Measurements from ENCODE around the gene IQSEC1. TPM values are rescaled to one million over a fixed set of nuclear protein-coding genes. Genes with fewer than 3 reads are reported as not detected.

IQSEC1 gene
- total RNA-seq, 1 donor from 2014 or later, result 29.5 TPM

- no peak overlapping the region for H2AFZ ChIP-seq (ENCODE audit: low read depth, low read length)
- Mint-ChIP-seq H3K4me3 (ENCODE audit: unreplicated experiment) (no peak overlapping the region), H3K27me3 (ENCODE audit: low read depth, unreplicated experiment) (peaks cover 3% of the 10 kb centered on the region), H3K36me3 (ENCODE audit: low read depth, unreplicated experiment) (no peaks in the 10 kb centered on the region), H3K4me1 (ENCODE audit: low read depth, unreplicated experiment) (peaks cover 20% of the 10 kb centered on the region), H3K27ac (ENCODE audit: unreplicated experiment) (no peak overlapping the region), H3K9me3 (ENCODE audit: unreplicated experiment) (no peaks in the 10 kb centered on the region)
- no peaks in the 10 kb centered on the region for H3K27me3 ChIP-seq (ENCODE audit: insufficient read depth, low read length)
- DNase-seq (ENCODE audit: low read depth), result peak; percentile 75
- H3K4me3 ChIP-seq (ENCODE audit: insufficient read depth, low read depth, low read length), result no peak overlapping the region
- no peaks in the 10 kb centered on the region for H3K9me3 ChIP-seq (ENCODE audit: insufficient read depth, low read depth, low read length)
- FAIRE-seq, result no peak
- no peaks in the 10 kb centered on the region for H3K36me3 ChIP-seq (ENCODE audit: insufficient read depth, low read length)
- peaks cover 9% of the 10 kb centered on the region for H3K4me1 ChIP-seq (ENCODE audit: insufficient read depth, low read length)
- H3K79me2 ChIP-seq (ENCODE audit: insufficient read depth, low read length), result no peaks in the 10 kb centered on the region
- no peak overlapping the region for H3K9ac ChIP-seq (ENCODE audit: low read length)
- H4K20me1 ChIP-seq (ENCODE audit: insufficient read depth, low read length), result peaks cover 9% of the 10 kb centered on the region
- H3K4me2 ChIP-seq (ENCODE audit: low read length), result peak overlapping the region; percentile 17
- TF ChIP-seq CTCF (IDR thresholded peaks at IDR 0.05; ENCODE audit: insufficient read depth, low read depth, low read length) (no peak), EZH2 (IDR thresholded peaks at IDR 0.05; ENCODE audit: insufficient read depth, low read length) (no peak)
- H3K27ac ChIP-seq (ENCODE audit: low read depth, low read length), result no peak overlapping the region
Measured at GRCh38 chr3:13002398-13003124, 70.7 kb downstream of the IQSEC1 start.

DNA sequence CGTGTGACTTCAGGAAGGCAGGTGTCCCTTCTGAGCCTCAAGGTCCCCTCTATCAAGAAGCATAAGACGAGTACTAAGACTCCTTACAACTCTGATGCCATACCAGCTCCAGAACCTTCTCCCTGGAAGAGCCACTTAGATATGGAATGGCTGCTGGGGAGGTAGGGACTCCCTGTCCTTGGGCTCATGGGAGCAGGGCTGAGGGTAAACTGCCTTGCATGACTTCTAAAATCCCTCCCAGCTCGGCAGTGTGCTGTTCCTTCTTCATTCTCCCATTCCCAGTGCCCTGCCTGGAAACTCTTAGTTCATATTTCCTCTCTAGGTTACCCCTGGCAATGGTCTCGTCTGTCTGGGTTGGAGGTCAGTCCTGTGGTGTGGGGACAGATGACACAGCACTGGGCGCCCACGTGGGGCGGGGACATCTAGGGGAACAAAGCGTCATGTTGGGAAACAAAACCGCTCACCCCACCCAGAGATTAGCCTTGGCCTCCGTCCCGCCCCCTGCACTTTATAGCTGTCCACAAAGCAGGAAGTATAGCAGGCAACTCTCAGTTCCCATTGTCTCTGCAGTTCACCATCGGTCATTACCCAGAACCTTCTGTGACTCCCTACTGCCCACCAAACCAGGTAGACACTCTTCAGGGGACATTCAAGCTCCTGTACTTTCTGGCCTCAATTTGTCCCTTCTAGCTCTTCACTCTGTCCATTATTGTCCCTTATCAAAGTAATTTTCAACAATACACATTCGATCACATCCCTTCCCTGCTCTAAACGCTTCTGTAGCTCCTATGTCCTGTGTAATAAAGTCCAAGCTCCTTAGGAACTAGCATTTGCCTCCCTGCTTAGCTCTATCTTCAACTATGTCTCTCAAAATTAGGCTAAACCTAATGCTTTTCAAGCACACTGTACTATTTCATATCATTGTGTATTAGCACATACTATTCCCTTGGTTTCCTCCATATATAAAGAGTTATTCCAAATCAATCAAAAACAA lies 73.8 kb downstream of the IQSEC1 start:
- H4K20me1 ChIP-seq (ENCODE audit: insufficient read depth, low read length), result peaks cover 3% of the 10 kb centered on the region

More for the DNA sequence above, 73.8 kb downstream of the IQSEC1 start:
- Mint-ChIP-seq H3K27ac (ENCODE audit: unreplicated experiment) (no peak overlapping the region), H3K27me3 (ENCODE audit: low read depth, unreplicated experiment) (peaks cover 5% of the 10 kb centered on the region), H3K4me3 (ENCODE audit: unreplicated experiment) (no peak overlapping the region), H3K9me3 (ENCODE audit: unreplicated experiment) (no peaks in the 10 kb centered on the region), H3K4me1 (ENCODE audit: low read depth, unreplicated experiment) (peaks cover 12% of the 10 kb centered on the region), H3K36me3 (ENCODE audit: low read depth, unreplicated experiment) (no peaks in the 10 kb centered on the region)
- Histone ChIP-seq H3K9me3 (ENCODE audit: insufficient read depth, low read depth, low read length) (no peaks in the 10 kb centered on the region), H3K4me1 (ENCODE audit: insufficient read depth, low read length) (peaks cover 9% of the 10 kb centered on the region), H3K79me2 (ENCODE audit: insufficient read depth, low read length) (no peaks in the 10 kb centered on the region), H3K9ac (ENCODE audit: low read length) (no peak overlapping the region), H3K4me2 (ENCODE audit: low read length) (peak overlapping the region; percentile 11), H3K27me3 (ENCODE audit: insufficient read depth, low read length) (no peaks in the 10 kb centered on the region), H3K27ac (ENCODE audit: low read depth, low read length) (no peak overlapping the region), H3K4me3 (ENCODE audit: insufficient read depth, low read depth, low read length) (no peak overlapping the region), H2AFZ (ENCODE audit: low read depth, low read length) (no peak overlapping the region), H3K36me3 (ENCODE audit: insufficient read depth, low read length) (no peaks in the 10 kb centered on the region)
- FAIRE-seq, result no peak
- no peak for TF ChIP-seq CTCF (IDR thresholded peaks at IDR 0.05; ENCODE audit: insufficient read depth, low read depth, low read length)
- no peak for TF ChIP-seq EZH2 (IDR thresholded peaks at IDR 0.05; ENCODE audit: insufficient read depth, low read length)
- DNase-seq (ENCODE audit: low read depth), result no peak
